ENCODE results near the gene CDC42EP4.

CDC42EP4 gene

GRCh38 chr17:73342541-73343167 lies 30.9 kb upstream of the CDC42EP4 start:
- peak; percentile 71 for DNase-seq (ENCODE audit: low read depth)

DNA sequence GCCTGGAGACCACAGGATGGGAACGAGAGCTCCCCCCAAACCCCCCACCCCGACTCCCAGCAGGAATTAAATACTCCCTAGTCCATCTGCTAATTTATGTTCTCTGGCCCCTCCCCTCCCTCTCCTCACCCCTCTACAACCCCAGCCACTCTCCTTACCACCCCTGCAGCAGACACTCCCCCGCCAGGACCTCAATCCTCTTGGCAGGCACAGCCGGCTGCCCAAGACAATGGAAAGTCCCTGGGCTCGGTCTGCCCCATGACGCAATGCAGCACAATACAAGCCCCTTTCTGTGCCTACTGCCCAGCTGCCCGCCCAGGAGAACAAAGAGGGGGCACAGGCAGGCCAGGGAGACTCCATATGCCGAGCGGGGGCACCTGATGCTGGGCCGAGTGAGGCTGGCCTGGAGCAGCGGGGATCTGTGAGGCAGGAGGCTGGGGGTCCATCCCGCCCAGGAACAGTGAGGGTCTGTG lies 30.3 kb upstream of the CDC42EP4 start:
- DNase-seq (ENCODE audit: low read depth): peak; percentile 67

DNA sequence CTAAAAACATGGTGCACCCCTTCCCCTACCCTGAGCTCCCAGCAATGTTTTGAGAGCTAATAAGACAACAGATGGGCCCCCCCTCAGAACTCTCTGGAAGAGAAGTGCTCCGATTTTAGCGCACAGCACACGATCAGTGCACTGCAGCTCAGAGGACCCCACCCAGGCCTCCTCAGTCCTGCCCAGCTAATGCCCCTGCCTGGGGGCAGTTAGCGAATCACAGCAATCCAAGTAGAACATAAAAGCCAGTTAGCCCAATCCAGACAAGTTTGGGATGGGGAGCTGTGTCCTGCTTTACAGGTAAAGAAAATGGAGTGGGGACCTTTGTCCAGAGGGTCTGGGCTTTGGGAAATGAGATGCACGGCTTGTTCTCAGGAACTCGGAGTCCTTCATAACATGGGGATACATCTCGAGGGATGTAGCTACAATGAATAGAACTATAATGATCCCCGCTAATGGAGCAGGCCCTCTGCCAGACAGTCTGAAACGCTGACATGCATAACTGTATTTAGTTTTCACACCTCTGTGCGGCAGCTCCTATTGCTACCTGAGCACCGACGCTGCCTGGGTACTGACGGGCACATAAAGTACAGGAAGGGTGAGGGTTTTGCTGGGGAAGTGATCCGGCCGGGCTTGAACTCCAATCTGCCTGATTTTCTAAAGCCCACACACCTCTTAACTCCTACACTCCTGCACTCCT lies 29.7 kb upstream of the CDC42EP4 start:
- no peak for DNase-seq (ENCODE audit: low read depth)

DNA sequence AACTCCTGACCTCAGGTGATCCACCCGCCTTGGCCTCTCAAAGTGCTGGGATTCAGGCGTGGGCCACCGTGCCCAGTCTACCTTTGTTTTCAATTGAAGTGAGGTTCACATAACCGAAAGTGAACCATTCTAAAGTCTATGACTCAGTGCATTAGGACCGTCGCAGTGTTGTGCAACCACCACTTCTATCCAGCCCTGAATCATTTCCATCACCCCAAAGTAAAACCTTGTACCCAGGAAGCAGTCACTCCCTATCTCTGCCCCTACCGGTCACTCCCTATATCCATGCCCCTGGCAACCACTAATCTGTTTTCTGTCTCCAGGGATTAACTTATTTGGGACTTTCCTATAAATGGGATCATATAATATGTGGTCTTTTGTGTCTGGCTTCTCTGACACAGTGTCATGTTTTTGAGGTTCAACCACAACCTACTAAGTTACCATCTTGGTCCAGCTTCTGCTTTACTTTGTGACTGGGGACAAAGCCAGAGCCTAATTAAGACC lies 28.3 kb upstream of the CDC42EP4 start:
- DNase-seq (ENCODE audit: low read depth): peak; percentile 95

- no peak for DNase-seq (ENCODE audit: low read depth)
Measured at GRCh38 chr17:73338566-73339197, 26.9 kb upstream of the CDC42EP4 start.

- DNase-seq (ENCODE audit: low read depth): peak; percentile 88
Measured at GRCh38 chr17:73338050-73338521, 26.3 kb upstream of the CDC42EP4 start.

DNA sequence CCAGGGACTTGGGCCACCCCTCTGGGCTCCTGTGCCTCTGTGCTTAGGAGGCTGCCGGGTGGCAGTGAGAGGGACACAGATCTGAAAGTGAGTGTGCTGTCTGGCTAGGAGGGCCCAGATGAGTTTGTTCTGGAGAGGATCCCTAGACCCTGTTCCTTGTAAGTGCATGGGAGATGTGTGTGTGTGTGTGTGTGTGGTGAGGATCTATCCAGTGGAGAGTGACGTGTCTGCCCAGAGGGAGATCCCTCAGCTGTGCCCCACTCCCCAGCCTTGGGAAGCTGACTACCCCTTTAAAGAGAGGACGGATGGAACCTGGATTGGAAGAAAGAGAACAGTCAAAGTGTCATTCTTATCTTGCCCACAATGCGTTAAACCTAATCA lies 25.5 kb upstream of the CDC42EP4 start:
- DNase-seq (ENCODE audit: low read depth): no peak

- DNase-seq (ENCODE audit: low read depth): no peak
Measured at GRCh38 chr17:73336408-73337329, 24.9 kb upstream of the CDC42EP4 start.

- DNase-seq (ENCODE audit: low read depth): no peak
Measured at GRCh38 chr17:73335591-73336407, 24.0 kb upstream of the CDC42EP4 start.

- no peak for DNase-seq (ENCODE audit: low read depth)
Measured at GRCh38 chr17:73334771-73335513, 23.1 kb upstream of the CDC42EP4 start.

- DNase-seq (ENCODE audit: low read depth): peak; percentile 79
Measured at GRCh38 chr17:73333445-73333844, 21.6 kb upstream of the CDC42EP4 start.

GRCh38 chr17:73331060-73331459 lies 19.3 kb upstream of the CDC42EP4 start:
- DNase-seq (ENCODE audit: low read depth): no peak

GRCh38 chr17:73327676-73328075 lies 15.9 kb upstream of the CDC42EP4 start:
- no peak for DNase-seq (ENCODE audit: low read depth)

- peak; percentile 81 for DNase-seq (ENCODE audit: low read depth)
Measured at GRCh38 chr17:73325527-73325842, 13.7 kb upstream of the CDC42EP4 start.

DNA sequence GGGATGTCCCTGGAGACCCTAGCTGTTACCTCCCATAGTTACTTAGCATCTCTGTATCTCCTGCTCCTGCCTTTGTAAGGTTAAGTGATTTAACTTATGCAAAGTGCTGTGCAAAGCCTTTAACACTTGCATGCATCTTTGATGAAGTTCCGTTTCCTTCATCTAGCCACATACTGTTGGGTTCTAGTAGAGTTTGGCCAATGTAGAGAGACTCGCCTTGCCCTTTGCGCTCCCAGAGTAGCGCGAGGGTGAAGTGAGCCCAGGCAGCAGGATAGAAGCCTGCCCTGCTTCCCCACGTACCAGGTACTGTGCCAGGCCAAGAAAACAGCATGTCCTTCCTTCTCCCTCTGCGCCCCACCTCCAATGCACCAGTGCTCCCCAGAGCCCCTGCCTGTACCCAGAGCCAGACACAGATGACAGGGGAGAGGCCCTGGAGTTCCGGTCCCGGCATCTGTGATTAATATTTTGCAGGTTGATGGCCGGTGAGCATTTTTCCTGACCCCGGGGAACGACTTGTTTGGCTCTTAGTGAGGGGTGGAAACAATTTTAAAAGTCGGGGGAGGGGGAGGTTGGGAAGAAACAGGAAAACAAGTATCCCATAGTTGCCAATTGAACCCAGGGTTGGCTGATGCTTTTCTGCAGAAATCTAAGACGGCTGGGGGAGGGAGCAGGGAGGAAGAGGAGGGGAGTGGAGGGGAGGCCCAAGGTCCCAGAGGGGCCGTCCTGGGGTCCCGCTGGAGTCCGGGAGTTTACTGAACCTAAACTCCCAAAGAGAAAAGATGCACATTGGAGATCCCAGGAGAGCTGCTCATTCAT lies 13.1 kb upstream of the CDC42EP4 start:
- DNase-seq (ENCODE audit: low read depth): no peak

GRCh38 chr17:73324160-73324475 lies 12.3 kb upstream of the CDC42EP4 start:
- DNase-seq (ENCODE audit: low read depth): no peak

DNA sequence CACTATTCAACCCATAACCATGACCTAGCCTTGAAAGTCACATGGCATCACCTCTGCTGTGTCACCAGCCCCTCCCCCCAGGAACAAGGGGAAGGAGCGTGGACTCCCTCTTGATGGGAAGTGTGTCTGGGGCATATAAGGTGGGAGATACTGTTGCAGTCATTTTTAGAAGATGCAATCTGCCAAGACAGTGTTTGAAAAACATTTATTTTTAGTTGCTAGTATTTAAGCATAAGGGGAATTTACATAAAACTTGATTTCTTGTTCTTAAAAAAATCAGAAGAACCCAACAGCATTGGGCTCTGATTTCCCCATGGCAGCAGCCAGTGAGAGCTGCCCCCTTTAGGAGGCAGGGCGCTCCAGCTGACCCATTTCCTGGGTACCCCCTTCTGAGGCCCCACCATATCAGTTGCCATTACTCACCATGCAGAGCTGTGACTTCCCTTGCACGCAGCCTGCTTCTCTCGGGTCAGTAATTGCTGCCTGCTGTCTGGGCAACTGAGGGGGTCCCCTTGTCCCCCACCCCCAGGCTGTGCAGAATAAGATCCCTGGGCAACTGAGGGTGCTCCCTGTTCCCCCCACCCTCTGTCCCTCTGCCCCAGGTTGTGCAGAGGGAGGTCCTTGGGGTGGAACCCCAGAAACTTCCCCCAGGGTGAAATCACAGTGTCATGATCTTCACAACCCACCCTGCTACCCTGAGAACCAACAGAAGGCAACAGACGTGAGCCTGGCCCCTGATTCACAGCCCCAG lies 11.8 kb upstream of the CDC42EP4 start:
- no peak for DNase-seq (ENCODE audit: low read depth)

DNA sequence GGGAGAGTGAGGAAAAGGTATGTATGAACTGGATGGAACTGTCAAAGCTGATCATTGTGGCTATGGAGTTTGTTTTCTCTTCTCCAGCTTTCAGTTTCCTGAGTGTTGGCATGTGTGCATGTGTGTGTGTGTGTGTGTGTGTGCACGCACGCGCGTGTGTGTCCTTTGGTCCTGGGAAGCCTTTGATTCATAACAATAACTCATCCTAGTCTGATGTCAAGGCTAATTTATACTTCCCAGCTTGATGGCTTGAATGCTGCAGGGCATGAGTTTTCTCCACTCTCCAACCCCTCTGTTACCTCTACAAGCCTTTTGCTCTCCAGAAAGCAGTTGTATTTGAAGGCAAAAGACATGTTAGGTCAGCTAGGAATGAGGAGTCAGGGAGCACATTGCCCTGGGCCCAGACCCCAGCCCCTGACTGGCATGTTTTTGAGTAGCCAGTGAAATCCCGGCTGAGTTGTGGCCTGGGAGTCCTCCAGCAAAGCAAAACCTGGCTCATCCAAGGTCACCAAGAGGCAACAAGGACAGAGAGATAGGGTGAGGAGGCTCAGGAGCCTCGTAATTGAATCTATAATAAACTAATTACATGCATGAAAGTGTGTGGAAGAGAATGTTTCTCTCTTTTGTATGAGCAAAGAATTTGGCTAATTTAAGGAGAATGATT lies 8.9 kb upstream of the CDC42EP4 start:
- no peak for DNase-seq (ENCODE audit: low read depth)

All from EH (cell line).